Astrocyte of the hippocampus (primary cell): Measurements from ENCODE around the gene PCGF6.
A peak's percentile ranks its signal among the peaks of the same experiment; 100 is the strongest.
"Not testable (repeated sequence)": the region's sequence is repeated elsewhere in the genome, so short reads cannot be mapped to it uniquely, and the experiment has no call there.

ENCODE experiments used
- DNase-seq: peaks from one replicate; pipeline ENCODE4 v3.0.0; 2011; ENCODE audit warnings: low read depth, low spot score

Gene PCGF6

DNA sequence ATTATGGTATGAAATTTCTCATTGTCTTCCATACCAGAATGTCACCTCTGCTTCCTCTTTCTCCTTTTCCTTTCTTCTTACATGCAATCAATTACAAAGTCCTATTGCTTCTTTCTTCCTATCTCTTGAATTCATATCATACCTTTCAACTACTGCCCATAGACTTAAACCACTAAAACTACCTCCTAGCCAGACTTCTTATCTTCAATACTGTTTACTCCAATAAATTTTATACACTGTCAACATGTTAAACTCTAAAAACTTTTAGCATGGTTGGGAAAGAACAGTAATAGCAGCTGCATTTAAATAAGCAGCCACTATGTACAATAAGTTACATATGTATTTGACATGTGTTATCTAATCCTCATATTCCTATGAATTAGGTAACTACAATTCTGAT is 34.9 kb downstream of the PCGF6 start:
- DNase-seq: no peak

- no peak for DNase-seq
Measured at GRCh38 chr10:103310197-103310596, 40.7 kb downstream of the PCGF6 start.

DNA sequence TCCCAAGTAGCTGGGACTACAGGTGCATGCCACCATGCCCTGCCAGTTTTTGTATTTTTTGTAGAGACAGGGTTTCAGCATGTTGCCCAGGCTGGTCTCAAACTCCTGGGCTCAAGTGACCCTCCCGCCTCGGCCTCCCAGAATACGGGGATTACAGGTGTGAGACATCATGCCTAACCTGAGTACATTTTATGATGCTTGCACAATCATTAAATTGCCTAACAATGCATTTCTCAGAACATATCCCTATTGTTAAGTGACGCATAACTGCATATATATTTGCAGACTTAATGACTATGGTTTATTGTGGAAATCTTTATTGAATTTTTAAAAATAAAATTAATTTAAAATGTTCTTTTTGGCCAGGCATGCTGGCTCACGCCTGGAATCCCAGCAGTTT is 43.3 kb downstream of the PCGF6 start:
- no peak for DNase-seq

DNA sequence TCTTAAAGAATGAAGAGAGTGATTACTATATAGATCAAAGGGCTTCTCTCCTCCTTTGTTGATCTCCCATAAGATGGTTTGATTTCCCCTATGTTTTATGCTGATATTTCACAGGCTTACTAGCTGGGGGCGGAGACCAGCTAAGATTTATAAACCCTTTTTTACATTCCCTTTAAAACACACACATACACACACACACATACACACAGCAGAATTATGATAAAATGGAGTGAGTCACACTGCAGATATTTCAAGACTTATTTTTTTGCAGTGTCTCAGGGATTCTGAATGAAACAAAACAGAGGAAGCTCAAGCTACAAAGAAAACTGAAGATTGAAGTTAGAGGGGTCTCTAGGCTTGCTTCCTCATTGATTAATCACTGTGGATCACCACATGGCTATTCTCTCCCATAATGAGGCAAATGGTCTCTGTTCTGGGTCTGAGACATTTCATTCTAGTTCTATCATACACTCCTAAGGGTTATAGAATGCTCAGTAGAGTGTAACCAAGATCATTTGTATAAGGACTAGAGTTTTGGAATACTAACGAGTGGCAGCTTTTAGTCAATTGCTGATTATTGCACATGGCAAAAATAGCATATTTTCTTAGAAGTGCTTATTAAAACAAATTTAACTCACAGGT is 55.4 kb downstream of the PCGF6 start:
- DNase-seq: peak; percentile 58

GRCh38 chr10:103291588-103291987 is 59.4 kb downstream of the PCGF6 start:
- DNase-seq: no peak

GRCh38 chr10:103287992-103288391 is 62.9 kb downstream of the PCGF6 start:
- DNase-seq: no peak

DNA sequence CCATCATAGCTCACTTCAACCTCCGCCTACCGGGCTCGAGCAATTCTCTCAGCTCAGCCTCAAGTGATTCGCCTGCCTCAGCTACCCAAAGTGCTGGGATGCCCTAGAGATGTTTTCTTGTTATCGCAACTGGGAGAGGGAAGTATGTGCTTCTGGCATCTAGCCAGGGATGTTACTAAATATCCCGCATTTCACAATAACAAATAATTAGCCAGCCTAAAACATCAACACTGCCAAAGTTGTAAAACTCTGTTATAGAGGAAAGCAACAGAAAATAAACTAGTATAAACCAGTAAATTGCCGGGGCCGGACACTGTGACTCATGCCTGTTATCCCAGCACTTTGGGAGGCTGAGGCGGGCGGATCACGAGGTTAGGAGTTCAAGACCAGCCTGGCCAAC is 66.8 kb downstream of the PCGF6 start:
- DNase-seq: no peak

GRCh38 chr10:103282961-103283360 is 68.0 kb downstream of the PCGF6 start:
- no peak for DNase-seq

DNA sequence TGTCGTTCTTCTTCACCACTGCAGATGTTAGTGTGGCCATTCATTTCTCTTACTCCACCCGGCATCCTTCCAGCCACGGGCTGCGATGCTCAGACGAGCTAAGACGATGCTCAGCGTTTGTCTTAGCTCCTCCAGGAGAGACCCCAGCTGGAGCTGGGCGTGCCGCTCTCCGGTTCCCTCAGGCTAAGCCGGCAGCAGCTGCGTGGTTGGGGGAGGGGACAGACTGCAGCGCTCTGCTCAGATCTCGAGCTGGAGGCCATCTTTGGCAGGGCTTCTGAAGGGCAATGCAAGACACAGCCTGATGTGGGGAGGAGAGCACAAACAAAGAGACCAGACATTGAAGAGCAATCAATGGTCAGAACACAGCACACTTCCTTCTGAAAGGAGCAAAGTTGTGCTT is 69.2 kb downstream of the PCGF6 start:
- peak; percentile 44 for DNase-seq

DNA sequence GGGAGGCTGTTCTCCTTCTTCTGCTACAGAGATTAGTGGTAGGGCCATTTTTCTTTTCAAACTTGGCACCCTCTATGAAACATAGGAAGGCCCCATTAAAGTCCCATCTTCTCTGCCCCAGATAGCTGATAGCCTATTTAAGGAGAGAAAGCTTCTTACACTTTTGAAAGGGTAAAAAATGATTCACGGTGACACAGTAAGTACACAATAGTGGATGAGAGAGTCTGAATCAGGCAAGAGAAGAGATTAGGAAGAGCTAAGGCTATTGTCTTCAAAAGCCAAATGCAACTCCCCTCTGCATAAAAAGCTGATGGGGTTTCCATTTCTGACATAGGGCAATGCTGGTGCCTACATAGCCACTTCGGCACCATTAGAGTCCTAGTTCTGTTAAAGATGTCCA is 70.4 kb downstream of the PCGF6 start:
- no peak for DNase-seq

DNA sequence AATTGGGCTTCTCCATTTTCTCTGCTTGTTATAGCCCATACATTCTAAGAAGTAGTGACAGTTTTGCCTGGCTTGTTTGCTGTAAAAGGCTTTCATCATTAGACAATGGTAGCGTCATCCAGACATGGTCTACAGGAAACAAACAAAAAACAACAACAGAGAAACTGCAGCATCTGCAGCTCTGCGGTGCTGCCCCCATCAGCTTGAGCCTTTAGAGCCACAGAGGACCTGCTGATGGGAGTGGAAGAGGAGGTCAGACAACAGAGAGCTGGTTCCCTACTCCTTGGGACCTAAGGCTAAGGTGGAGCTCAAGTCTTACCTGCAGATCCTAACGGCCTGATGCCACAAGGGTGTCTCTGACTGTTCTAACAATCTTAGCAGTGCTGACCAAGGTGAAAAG is 70.9 kb downstream of the PCGF6 start:
- DNase-seq: no peak

GRCh38 chr10:103278862-103279298 is 72.1 kb downstream of the PCGF6 start:
- peak; percentile 75 for DNase-seq

GRCh38 chr10:103278537-103278823 is 72.5 kb downstream of the PCGF6 start:
- no peak for DNase-seq

- DNase-seq: no peak
Measured at GRCh38 chr10:103277713-103278536, 73.0 kb downstream of the PCGF6 start.

GRCh38 chr10:103276896-103277712 is 73.8 kb downstream of the PCGF6 start, which contains the start of gene INA:
Gene INA (plus strand): TSS chr10:103277138. CDS start chr10:103277212, 74 bp downstream.
- peak; percentile 83 for DNase-seq

GRCh38 chr10:103276251-103276895 is 74.6 kb downstream of the PCGF6 start:
- DNase-seq: peak; percentile 9

DNA sequence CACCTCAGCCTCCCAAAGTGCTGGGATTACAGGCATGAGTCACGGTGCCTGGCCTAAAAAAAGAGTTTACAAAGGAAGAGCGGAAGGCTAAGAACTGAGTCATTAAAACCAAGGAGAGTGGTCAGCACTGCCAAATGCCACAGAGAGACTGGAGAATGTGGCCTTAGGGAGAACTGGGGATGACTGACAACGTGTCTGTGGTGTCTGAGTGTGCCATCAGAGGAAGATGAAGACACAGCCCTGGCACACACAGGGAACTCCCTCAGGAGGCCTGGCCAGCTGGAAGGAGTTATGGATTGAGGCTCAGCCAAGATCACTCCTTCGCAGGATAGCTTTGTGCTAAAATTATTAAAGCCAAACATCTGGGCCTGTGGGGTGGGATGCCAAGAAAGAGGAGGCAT is 77.9 kb downstream of the PCGF6 start:
- peak; percentile 97 for DNase-seq

DNA sequence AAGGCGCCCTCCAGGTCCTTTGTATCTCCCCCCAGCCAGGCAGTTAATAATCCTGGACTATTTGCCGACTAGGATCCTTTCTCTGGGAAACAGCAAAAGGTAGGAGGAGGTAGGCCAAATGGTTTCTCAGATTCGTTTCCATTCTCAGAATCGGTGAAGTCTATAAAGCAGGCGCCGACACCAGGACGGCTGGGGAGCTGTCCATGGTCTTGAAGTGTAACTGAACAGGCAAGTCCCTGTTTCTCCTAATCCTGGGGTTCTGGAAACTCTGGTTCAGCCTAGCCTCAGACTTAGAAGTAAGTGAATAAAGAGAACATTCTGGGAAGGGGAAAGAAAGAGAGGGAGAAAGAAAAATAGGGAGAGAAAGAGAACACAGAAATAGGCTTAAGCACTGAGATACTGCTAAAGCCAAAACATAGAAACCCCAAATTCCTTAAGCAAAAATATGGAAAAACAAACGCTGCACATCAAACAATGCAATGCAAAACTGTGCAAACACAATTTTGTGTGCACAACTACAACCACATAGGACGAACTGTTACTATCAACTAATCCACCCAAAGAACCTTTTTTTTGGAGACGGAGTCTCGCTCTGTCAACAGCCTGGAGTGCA is 85.1 kb downstream of the PCGF6 start:
- DNase-seq: peak; percentile 91

- no peak for DNase-seq
Measured at GRCh38 chr10:103262229-103262628, 88.7 kb downstream of the PCGF6 start.

- no peak for DNase-seq
Measured at GRCh38 chr10:103259989-103260388, 91.0 kb downstream of the PCGF6 start.

- not testable (repeated sequence) for DNase-seq
Measured at GRCh38 chr10:103258928-103259327, 92.0 kb downstream of the PCGF6 start.
